ENCODE measurements around the gene GADD45GIP1. TPM values are rescaled to one million over a fixed set of nuclear protein-coding genes. Genes with fewer than 3 reads are reported as not detected.

GADD45GIP1 gene
- total RNA-seq, 2 donors from 2014 or later, result 15.9 to 16.4 TPM

DNA sequence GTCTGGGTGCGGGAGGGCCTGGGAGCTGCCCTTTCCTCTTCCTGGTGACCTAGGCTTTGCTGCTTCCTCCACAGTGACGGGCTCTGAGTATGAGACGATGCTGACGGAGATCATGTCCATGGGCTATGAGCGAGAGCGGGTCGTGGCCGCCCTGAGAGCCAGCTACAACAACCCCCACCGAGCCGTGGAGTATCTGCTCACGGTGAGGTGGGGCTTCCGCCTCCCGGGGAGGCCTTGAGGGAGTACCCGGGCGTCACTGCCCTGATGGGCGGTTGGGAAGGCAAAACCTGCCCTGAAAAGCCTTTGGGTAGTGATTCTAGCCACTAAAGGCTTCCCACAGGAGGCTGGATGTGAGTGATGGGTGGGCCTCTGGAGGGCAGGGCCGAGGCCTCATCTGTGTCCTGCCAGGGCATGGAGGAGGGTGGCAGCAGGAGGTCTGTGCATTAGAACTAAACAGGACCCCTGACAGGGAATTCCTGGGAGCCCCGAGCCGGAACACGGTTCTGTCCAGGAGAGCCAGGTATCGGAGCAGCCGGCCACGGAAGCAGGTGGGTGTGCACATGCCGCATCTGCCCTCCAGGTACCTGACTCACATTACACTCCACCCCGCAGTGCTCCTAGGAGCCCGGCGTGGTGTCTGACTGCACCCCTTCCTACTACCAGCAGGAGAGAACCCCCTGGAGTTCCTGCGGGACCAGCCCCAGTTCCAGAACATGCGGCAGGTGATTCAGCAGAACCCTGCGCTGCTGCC, 8.2 kb downstream of the GADD45GIP1 start:
- no peaks in the 10 kb centered on the region for H3K27me3 Mint-ChIP-seq (ENCODE audit: low read depth)
- DNase-seq (no peak), ATAC-seq (replicated peaks in 1 of 2) (no peak)
- H3K4me1 Mint-ChIP-seq (ENCODE audit: low read depth), result peaks cover 54% of the 10 kb centered on the region
- H3K36me3 Mint-ChIP-seq (ENCODE audit: insufficient read depth in 2 of 2), result peaks cover 14 to 45% of the 10 kb centered on the region in 2 donors
- H3K27ac Mint-ChIP-seq, result peak overlapping the region; percentile 38
- H3K9me3 Mint-ChIP-seq, result no peaks in the 10 kb centered on the region
- H3K4me3 Mint-ChIP-seq, result no peak overlapping the region

DNA sequence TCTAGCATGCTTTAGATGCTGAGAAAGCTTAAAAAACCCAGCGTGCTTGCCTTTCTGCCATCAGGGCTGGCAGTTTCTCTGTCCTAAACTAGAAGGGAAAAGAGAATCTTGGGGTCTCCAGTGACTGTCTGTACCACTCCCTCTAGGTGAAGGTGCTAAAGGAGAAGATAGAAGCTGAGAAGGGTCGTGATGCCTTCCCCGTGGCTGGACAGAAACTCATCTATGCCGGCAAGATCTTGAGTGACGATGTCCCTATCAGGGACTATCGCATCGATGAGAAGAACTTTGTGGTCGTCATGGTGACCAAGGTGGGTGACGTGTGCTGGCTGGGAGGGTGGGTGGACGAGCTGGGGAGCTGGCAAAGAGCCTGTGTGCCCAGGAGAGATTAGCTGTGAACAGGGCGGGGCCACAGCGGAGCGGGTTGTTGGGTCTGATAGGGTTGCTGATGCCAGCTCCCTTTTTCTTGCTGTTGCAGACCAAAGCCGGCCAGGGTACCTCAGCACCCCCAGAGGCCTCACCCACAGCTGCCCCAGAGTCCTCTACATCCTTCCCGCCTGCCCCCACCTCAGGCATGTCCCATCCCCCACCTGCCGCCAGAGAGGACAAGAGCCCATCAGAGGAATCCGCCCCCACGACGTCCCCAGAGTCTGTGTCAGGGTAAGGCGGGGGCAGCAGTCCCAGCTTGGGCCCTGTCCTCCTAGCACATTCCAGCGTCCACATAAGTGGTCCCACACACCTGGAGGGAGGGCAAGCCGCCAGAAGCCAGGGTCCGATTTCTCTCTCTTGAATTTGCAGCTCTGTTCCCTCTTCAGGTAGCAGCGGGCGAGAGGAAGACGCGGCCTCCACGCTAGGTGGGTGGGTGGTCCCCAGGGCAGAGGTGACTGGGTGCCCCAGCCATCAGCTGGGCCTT, 9.1 kb downstream of the GADD45GIP1 start:
- Mint-ChIP-seq H3K36me3 (ENCODE audit: insufficient read depth in 2 of 2) (peaks cover 18 to 47% of the 10 kb centered on the region in 2 donors), H3K27ac (peak overlapping the region; percentile 38), H3K27me3 (ENCODE audit: low read depth) (no peaks in the 10 kb centered on the region), H3K9me3 (no peaks in the 10 kb centered on the region), H3K4me3 (peak overlapping the region in 1 of 2 donors; percentile 47), H3K4me1 (ENCODE audit: low read depth) (peaks cover 54% of the 10 kb centered on the region)
- no peak for DNase-seq
- ATAC-seq (replicated peaks in 1 of 2), result no peak

DNA sequence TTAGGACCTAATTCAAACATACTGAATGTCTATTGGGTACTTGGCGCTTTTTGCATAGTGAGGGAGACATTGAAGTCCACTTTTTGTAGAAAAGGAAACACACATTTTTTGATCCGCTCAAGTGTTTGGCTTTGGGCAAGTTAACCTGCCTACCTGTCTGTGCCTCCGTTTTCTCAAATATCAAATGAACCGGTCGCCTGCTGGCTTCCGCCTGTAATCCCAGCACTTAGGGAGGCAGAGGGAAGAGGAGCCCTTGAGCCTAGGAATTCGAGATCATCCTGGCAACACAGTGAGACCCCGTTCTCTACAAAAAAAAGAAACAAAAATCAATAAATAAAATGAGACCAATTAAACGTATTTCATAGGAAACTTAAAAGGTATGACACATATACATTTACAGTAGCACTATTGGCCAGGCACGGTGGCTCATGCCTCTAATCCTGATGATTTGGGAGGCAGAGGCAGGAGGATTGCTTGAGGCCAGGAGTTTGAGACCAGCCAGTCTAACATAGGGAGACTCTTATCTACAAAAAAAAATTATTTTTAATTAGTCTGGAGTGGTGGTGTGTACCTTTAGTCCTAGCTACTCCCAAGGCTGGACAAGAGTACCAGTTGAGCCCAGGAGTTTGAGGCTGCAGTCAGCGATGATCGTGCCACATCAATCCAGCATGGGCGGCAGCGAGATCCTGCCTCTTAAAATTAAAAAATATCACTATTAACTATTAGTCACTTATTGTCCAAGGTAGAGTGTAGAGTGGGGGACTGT, 10.1 kb downstream of the GADD45GIP1 start:
- Mint-ChIP-seq H3K9me3 (no peaks in the 10 kb centered on the region), H3K27ac (peak overlapping the region; percentile 95), H3K4me3 (peak overlapping the region; percentile 94 to 95), H3K4me1 (ENCODE audit: low read depth) (peaks cover 57% of the 10 kb centered on the region), H3K27me3 (ENCODE audit: low read depth) (no peaks in the 10 kb centered on the region), H3K36me3 (ENCODE audit: insufficient read depth in 2 of 2) (peaks cover 20 to 55% of the 10 kb centered on the region in 2 donors)
- ATAC-seq (replicated peaks in 1 of 2), result no peak
- DNase-seq, result no peak

DNA sequence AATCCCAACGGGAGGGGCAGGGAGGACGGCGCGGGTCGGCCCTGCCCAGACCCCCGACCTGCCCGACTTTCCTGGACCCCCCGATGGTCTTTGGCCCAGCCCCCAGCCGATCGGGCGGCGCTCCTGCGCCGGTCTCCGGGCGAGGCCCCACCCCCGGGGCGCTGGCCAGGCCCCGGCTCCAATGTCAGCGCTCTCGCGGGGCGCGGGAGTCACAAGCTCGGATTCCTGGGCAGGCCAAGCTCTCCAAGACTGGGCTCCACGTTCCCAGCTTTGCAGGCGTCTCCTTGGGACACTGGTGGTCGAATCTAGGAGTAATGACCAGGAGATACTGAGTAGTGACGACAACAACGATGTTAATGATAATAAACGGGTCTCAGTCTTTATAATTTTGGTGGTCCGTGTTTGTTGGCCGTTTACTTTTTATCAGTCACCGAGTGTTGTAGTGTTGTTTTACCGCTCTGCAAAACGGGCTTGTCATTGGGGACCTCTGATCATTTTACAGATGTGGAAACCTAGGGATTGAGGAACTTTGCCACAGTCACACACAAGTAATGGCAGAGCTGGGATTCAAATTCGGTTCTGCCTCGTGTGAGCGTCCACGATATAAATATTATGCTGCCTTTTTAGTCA, 10.8 kb downstream of the GADD45GIP1 start:
- peak overlapping the region; percentile 94 to 95 for H3K4me3 Mint-ChIP-seq
- no peaks in the 10 kb centered on the region for H3K9me3 Mint-ChIP-seq
- no peaks in the 10 kb centered on the region for H3K27me3 Mint-ChIP-seq (ENCODE audit: low read depth)
- ATAC-seq (replicated peaks in 1 of 2), result peak; percentile 47 to 56
- peak overlapping the region; percentile 95 for H3K27ac Mint-ChIP-seq
- H3K4me1 Mint-ChIP-seq (ENCODE audit: low read depth), result peaks cover 64% of the 10 kb centered on the region
- DNase-seq, result peak; percentile 61 to 63
- H3K36me3 Mint-ChIP-seq (ENCODE audit: insufficient read depth in 2 of 2), result peaks cover 20 to 52% of the 10 kb centered on the region in 2 donors

DNA sequence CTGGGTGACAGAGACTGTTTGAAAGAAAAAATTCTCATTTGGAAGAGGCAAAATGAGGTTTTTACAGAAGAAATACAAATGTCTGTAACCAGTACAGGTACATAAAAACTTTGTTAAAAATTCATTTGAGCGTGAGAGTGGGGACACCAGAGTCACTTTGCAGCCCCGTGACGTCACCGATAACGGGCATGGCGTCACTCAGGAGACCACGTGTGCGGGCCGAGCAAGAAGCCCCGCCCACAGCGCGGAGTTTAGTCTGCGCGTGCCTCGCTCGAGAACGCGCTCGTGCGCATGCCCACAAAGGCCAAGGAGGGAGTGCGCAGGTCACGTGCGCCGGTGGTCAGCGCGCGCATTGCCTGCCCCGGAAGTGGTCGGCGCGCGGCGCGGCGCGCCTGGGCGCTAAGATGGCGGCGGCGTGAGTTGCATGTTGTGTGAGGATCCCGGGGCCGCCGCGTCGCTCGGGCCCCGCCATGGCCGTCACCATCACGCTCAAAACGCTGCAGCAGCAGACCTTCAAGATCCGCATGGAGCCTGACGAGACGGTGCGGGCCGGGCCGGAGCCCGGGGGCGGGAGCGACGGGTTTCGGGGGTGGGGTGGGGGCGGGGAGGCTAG, 11.4 kb downstream of the GADD45GIP1 start, which contains the start of gene RAD23A:
TSS of gene RAD23A (plus strand) at position 384 of the 613 bp plus-strand sequence. CDS start at position 471, 87 bp downstream.
- ATAC-seq (replicated peaks in 1 of 2) (peak; percentile 80 to 82), DNase-seq (peak; percentile 98 to 99)
- H3K9me3 Mint-ChIP-seq, result no peaks in the 10 kb centered on the region
- H3K36me3 Mint-ChIP-seq (ENCODE audit: insufficient read depth in 2 of 2), result peaks cover 23 to 54% of the 10 kb centered on the region in 2 donors
- peak within 1 kb of the TSS; percentile 99 for H3K27ac Mint-ChIP-seq
- H3K27me3 Mint-ChIP-seq (ENCODE audit: low read depth), result no peaks in the 10 kb centered on the region
- H3K4me1 Mint-ChIP-seq (ENCODE audit: low read depth), result peaks cover 68% of the 10 kb centered on the region
- peak within 1 kb of the TSS; percentile 94 to 95 for H3K4me3 Mint-ChIP-seq

DNA sequence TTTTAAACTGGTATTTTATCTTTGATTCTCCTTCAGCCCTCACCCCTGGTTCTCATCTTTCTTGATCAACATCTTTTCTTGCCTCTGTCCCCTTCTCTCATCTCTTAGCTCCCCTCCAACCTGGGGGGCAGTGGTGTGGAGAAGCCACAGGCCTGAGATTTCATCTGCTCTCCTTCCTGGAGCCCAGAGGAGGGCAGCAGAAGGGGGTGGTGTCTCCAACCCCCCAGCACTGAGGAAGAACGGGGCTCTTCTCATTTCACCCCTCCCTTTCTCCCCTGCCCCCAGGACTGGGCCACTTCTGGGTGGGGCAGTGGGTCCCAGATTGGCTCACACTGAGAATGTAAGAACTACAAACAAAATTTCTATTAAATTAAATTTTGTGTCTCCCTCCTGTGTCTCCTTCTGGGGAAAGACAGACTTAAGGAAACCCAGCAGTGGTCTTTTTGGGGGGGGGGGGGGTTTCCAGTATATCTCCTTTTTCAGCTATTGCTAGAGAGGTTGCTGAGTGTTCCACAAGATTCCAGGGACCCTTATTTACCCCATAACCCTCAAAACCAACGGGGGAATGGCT, 12.8 kb downstream of the GADD45GIP1 start:
- Mint-ChIP-seq H3K27ac (peak overlapping the region; percentile 99), H3K36me3 (ENCODE audit: insufficient read depth in 2 of 2) (peaks cover 25 to 56% of the 10 kb centered on the region in 2 donors), H3K4me3 (peak overlapping the region; percentile 23 to 95), H3K4me1 (ENCODE audit: low read depth) (peaks cover 73% of the 10 kb centered on the region), H3K27me3 (ENCODE audit: low read depth) (no peaks in the 10 kb centered on the region), H3K9me3 (no peaks in the 10 kb centered on the region)
- DNase-seq (no peak), ATAC-seq (replicated peaks in 1 of 2) (no peak)

DNA sequence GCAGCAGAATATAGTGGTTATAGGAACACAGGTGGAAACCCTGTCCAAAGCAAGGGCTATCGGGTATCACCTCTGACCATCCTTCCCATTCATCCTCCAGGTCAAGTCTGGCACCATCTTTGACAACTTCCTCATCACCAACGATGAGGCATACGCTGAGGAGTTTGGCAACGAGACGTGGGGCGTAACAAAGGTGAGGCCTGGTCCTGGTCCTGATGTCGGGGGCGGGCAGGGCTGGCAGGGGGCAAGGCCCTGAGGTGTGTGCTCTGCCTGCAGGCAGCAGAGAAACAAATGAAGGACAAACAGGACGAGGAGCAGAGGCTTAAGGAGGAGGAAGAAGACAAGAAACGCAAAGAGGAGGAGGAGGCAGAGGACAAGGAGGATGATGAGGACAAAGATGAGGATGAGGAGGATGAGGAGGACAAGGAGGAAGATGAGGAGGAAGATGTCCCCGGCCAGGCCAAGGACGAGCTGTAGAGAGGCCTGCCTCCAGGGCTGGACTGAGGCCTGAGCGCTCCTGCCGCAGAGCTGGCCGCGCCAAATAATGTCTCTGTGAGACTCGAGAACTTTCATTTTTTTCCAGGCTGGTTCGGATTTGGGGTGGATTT, 13.5 kb downstream of the GADD45GIP1 start:
- peak overlapping the region; percentile 58 for H3K27ac Mint-ChIP-seq
- peak overlapping the region; percentile 14 to 59 for H3K4me3 Mint-ChIP-seq
- H3K36me3 Mint-ChIP-seq (ENCODE audit: insufficient read depth in 2 of 2), result peaks cover 30 to 61% of the 10 kb centered on the region in 2 donors
- H3K9me3 Mint-ChIP-seq, result no peaks in the 10 kb centered on the region
- ATAC-seq (replicated peaks in 1 of 2) (no peak), DNase-seq (no peak)
- H3K4me1 Mint-ChIP-seq (ENCODE audit: low read depth), result peaks cover 79% of the 10 kb centered on the region
- no peaks in the 10 kb centered on the region for H3K27me3 Mint-ChIP-seq (ENCODE audit: low read depth)

DNA sequence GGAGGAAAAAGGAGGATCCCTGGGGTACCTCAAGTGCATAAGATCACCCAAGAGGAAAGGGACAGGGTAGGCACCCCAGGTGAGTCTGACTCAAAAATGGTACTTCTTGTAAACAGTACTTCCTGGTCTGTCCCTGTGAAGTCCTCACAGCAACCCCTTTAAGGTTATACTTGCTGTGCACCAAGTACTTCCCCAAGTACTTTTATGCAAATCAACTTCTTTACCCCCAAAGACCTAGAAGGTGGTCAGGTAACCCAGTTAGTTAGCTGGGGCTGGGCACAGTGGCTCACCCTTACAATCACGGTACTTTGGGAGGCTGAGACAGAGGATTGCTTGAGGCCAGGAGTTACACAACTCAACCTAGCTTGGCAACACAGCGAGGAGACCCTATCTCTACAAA, 16.1 kb downstream of the GADD45GIP1 start:
- no peaks in the 10 kb centered on the region for H3K9me3 Mint-ChIP-seq
- H3K27me3 Mint-ChIP-seq (ENCODE audit: low read depth), result no peaks in the 10 kb centered on the region
- peaks cover 92% of the 10 kb centered on the region for H3K4me1 Mint-ChIP-seq (ENCODE audit: low read depth)
- DNase-seq, result no peak
- peaks cover 29 to 55% of the 10 kb centered on the region in 2 donors for H3K36me3 Mint-ChIP-seq (ENCODE audit: insufficient read depth in 2 of 2)
- ATAC-seq (replicated peaks in 1 of 2), result no peak
- H3K4me3 Mint-ChIP-seq, result peak overlapping the region; percentile 96 to 100
- H3K27ac Mint-ChIP-seq, result peak overlapping the region; percentile 72

DNA sequence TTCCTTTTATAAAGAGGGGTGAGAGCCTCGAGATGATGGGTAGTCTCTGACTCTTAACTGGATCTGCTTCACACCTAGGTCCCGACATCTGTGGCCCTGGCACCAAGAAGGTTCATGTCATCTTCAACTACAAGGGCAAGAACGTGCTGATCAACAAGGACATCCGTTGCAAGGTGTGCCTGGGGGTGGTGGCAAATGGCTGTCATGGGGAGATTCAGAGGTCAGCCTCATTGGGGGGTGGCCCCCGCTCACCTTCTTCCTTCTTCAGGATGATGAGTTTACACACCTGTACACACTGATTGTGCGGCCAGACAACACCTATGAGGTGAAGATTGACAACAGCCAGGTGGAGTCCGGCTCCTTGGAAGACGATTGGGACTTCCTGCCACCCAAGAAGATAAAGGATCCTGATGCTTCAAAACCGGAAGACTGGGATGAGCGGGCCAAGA, 17.0 kb downstream of the GADD45GIP1 start:
- peak overlapping the region; percentile 96 to 100 for H3K4me3 Mint-ChIP-seq
- no peak for ATAC-seq (replicated peaks in 1 of 2)
- DNase-seq, result no peak
- peak overlapping the region; percentile 94 for H3K27ac Mint-ChIP-seq
- H3K36me3 Mint-ChIP-seq (ENCODE audit: insufficient read depth in 2 of 2), result peaks cover 25 to 48% of the 10 kb centered on the region in 2 donors
- no peaks in the 10 kb centered on the region for H3K27me3 Mint-ChIP-seq (ENCODE audit: low read depth)
- no peaks in the 10 kb centered on the region for H3K9me3 Mint-ChIP-seq
- H3K4me1 Mint-ChIP-seq (ENCODE audit: low read depth), result peaks cover 86% of the 10 kb centered on the region

DNA sequence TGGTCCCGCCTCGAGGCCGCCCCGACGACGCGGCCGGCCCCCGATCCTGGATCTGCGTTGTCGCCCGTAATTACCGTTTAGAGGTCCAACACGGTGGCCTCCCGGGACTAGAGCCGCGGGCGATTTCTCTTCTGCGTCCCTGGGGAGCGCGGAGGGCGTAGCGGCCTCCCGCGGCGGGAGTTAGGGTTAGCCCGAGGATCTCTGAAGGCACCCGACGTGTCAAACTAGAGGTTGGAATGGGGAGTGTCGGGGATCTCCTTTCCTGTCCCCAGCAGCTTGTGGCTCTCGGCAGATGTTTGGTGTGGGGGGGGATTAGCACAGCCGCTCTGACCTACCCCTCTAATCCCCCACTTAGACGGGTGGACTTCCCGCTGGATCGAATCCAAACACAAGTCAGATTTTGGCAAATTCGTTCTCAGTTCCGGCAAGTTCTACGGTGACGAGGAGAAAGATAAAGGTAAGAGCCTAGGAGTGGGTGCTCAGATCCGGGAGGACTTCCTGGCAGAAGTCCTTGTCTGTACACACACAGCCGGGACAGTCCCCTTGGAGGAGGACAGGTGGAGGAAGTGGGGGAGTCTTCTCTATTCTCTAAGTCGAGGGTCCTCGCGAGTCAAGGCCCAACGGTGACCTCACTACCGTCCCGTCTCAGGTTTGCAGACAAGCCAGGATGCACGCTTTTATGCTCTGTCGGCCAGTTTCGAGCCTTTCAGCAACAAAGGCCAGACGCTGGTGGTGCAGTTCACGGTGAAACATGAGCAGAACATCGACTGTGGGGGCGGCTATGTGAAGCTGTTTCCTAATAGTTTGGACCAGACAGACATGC, 18.0 kb downstream of the GADD45GIP1 start:
- peak; percentile 0 to 6 for ATAC-seq (replicated peaks in 1 of 2)
- H3K4me1 Mint-ChIP-seq (ENCODE audit: low read depth), result peaks cover 81% of the 10 kb centered on the region
- no peaks in the 10 kb centered on the region for H3K27me3 Mint-ChIP-seq (ENCODE audit: low read depth)
- peak overlapping the region; percentile 94 for H3K27ac Mint-ChIP-seq
- H3K4me3 Mint-ChIP-seq, result peak overlapping the region; percentile 96 to 100
- peak; percentile 41 to 42 for DNase-seq
- H3K36me3 Mint-ChIP-seq (ENCODE audit: insufficient read depth in 2 of 2), result peaks cover 24 to 42% of the 10 kb centered on the region in 2 donors
- H3K9me3 Mint-ChIP-seq, result no peaks in the 10 kb centered on the region

Measured in activated T-cell treated with anti-CD3 and anti-CD28 coated beads, Interleukin-2, amount 50 U/mL, for 72 hours (primary cell).